BE2C (cell line): ENCODE measurements around the gene MAMLD1.

Experiments
- DNase-seq: peaks from one replicate; pipeline ENCODE4 v3.0.0-alpha.2; 2020
- H3K27me3 ChIP-seq: fragments of 250-450 bp; sonication (Bioruptor Pico); 2 replicates; pipeline ENCODE4 v1.5.1; 2020; ENCODE audit warnings: mild to moderate bottlenecking
- H3K36me3 ChIP-seq: fragments of 250-450 bp; sonication (Bioruptor Pico); 2 replicates; pipeline ENCODE4 v1.5.1; 2020; ENCODE audit warnings: mild to moderate bottlenecking
- H3K4me1 ChIP-seq: fragments of 250-450 bp; sonication (Bioruptor Pico); 2 replicates; pipeline ENCODE4 v1.5.1; 2020
- H3K4me3 ChIP-seq: 2 replicates; pipeline ENCODE4 v1.5.1; 2011; ENCODE audit warnings: low read depth, low read length
- H3K9me3 ChIP-seq: fragments of 250-450 bp; sonication (Bioruptor Pico); 2 replicates; pipeline ENCODE4 v1.5.1; 2020
- CTCF ChIP-seq: IDR thresholded peaks from 2 replicates; pipeline ENCODE4 v1.5.1; 2012; ENCODE audit warnings: mild to moderate bottlenecking, low read depth, low read length

Gene MAMLD1

GRCh38 chrX:150451953-150452352 lies 88.8 kb downstream of the MAMLD1 start:
- Histone ChIP-seq H3K4me1 (no peaks in the 10 kb centered on the region), H3K36me3 (no peaks in the 10 kb centered on the region), H3K27me3 (no peaks in the 10 kb centered on the region), H3K4me3 (no peak overlapping the region), H3K9me3 (no peaks in the 10 kb centered on the region)
- DNase-seq = no peak
- TF ChIP-seq CTCF = no peak

DNA sequence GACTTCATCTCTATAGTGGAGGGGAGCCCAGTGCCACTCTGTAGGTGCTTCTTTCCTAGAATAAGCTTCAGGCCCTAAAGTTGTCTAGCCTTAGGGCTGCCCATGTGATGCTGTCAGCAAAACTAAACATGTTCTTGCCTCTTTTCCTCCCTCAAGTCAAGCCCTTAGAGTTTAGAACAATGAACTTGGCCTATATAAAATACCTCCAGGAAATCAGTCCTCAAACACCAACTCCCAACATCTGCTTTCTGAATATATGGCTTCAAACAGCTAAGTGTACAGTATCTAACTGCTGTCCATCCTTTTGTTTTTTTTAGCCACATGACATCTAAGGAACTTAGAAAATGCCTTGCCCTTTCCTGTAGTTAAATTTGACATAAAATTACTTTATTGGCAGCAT lies 91.0 kb downstream of the MAMLD1 start:
- no peak for TF ChIP-seq CTCF
- no peaks in the 10 kb centered on the region for H3K4me1 ChIP-seq
- H3K9me3 ChIP-seq = no peaks in the 10 kb centered on the region

DNA sequence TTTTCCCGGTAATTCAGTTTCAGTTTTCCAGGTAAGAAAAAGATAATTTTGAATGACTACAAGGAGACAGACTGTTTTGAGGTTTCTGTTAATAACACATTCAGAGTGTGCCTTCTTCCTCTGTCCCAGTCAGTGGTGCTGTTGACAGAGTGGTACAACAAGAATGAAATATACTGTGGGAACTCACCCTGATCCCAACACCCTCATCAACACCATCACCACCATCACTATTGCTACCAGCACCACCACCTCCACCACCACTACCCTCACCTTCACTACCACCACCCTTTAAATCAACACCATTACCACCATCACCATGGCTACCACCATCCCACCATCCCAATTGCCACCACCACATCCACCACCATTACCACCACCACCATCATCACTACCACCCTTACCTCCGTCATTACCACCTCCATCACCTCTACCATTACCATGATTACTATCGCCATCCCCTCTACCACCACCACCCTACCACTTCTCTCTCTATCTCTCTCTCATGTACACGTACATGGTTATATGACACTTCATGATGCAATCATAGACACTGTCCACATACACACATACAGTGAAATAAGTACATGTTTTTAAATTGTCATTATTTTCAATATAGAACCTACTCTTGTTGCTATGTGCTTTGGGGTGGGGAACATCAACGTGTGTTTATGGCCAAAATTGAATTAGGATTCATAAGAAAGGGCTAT lies 91.5 kb downstream of the MAMLD1 start:
- no peaks in the 10 kb centered on the region for H3K36me3 ChIP-seq
- TF ChIP-seq CTCF = no peak
- DNase-seq = no peak
- H3K27me3 ChIP-seq = no peaks in the 10 kb centered on the region
- no peaks in the 10 kb centered on the region for H3K9me3 ChIP-seq
- H3K4me1 ChIP-seq = no peaks in the 10 kb centered on the region
- no peak overlapping the region for H3K4me3 ChIP-seq

More for the DNA sequence above, 91.0 kb downstream of the MAMLD1 start:
- no peaks in the 10 kb centered on the region for H3K36me3 ChIP-seq
- no peak overlapping the region for H3K4me3 ChIP-seq
- H3K27me3 ChIP-seq = no peaks in the 10 kb centered on the region
- no peak for DNase-seq

DNA sequence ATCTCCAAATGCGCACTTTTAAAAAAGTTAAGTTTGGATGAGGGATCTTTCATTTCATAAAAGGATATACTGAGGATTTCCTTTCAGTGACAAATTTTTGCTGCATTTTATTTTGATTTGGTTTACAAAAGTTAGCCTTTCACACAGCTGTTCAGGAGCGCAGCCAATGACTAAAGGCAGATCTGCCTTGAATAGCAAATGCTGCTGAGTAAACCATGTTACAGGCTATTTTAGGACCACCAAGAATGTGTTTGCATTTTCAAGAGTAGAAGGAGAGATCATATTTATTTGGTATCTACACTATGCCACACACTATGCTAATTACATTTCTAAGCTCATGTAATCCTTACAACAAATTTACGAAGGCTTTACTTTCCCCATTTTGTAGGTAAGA lies 92.1 kb downstream of the MAMLD1 start:
- Histone ChIP-seq H3K4me1 (no peaks in the 10 kb centered on the region), H3K36me3 (no peaks in the 10 kb centered on the region), H3K9me3 (no peaks in the 10 kb centered on the region), H3K4me3 (no peak overlapping the region), H3K27me3 (no peaks in the 10 kb centered on the region)
- DNase-seq = no peak
- no peak for TF ChIP-seq CTCF

GRCh38 chrX:150456466-150456865 lies 93.3 kb downstream of the MAMLD1 start:
- DNase-seq = no peak
- no peak for TF ChIP-seq CTCF
- Histone ChIP-seq H3K4me3 (no peak overlapping the region), H3K27me3 (no peaks in the 10 kb centered on the region), H3K4me1 (no peaks in the 10 kb centered on the region), H3K9me3 (no peaks in the 10 kb centered on the region), H3K36me3 (no peaks in the 10 kb centered on the region)

- Histone ChIP-seq H3K4me1 (no peaks in the 10 kb centered on the region), H3K4me3 (no peak overlapping the region), H3K9me3 (no peaks in the 10 kb centered on the region), H3K27me3 (no peaks in the 10 kb centered on the region), H3K36me3 (no peaks in the 10 kb centered on the region)
- DNase-seq = no peak
- no peak for TF ChIP-seq CTCF
These were observed 93.8 kb downstream of the MAMLD1 start for GRCh38 chrX:150456941-150457340.
